ENCODE data around the gene FAT1. TPM values are rescaled to one million over a fixed set of nuclear protein-coding genes. Genes with fewer than 3 reads are reported as not detected.
A peak's percentile ranks its signal among the peaks of the same experiment; 100 is the strongest.

FAT1 gene
- total RNA-seq, 4 donors from 2014 or later = 321 to 477 (median 380) TPM

- H3K27ac ChIP-seq = no peak overlapping the region
- intact Hi-C loops (cut with DNase I; ENCODE audit: low total_unique reads) = no loop called here
Observed at GRCh38 chr4:186545436-186545835, 178.2 kb downstream of the FAT1 start.

GRCh38 chr4:186543206-186543605, 180.4 kb downstream of the FAT1 start:
- Histone ChIP-seq H3K9me3 (no peaks in the 10 kb centered on the region), H3K4me1 (no peaks in the 10 kb centered on the region), H3K27me3 (no peaks in the 10 kb centered on the region), H3K36me3 (no peaks in the 10 kb centered on the region), H3K4me3 (no peak overlapping the region), H3K27ac (no peak overlapping the region)
- TF ChIP-seq CTCF (IDR thresholded peaks at IDR 0.05) (no peak), POLR2A (IDR thresholded peaks at IDR 0.05) (no peak), EP300 (IDR thresholded peaks at IDR 0.05; ENCODE audit: low read depth) (no peak), POLR2AphosphoS5 (IDR thresholded peaks at IDR 0.05) (no peak)
- intact Hi-C loops (cut with DNase I; ENCODE audit: low total_unique reads) = no loop called here
- DNase-seq = no peak
- 95 to 100% methylated on average over 2 of the region's 2 CpGs for WGBS, 2 donors (ENCODE audit: low coverage in 1 of 2)
- in situ Hi-C loops (cut with MboI; ENCODE audit: low pct_ligation_motif_present in 1 of 4, low pct_unique_long_range_greater_than_20kb in 1 of 4, low sequenced_read_pairs in 3 of 4) = no loop called here

More at GRCh38 chr4:186545436-186545835, 178.2 kb downstream of the FAT1 start:
- Histone ChIP-seq H3K27me3 (no peaks in the 10 kb centered on the region), H3K36me3 (no peaks in the 10 kb centered on the region), H3K4me3 (no peak overlapping the region), H3K4me1 (no peaks in the 10 kb centered on the region), H3K9me3 (no peaks in the 10 kb centered on the region)
- in situ Hi-C loops (cut with MboI; ENCODE audit: low pct_ligation_motif_present in 1 of 4, low pct_unique_long_range_greater_than_20kb in 1 of 4, low sequenced_read_pairs in 3 of 4) = no loop called here
- TF ChIP-seq CTCF (IDR thresholded peaks at IDR 0.05) = no peak
- no peak for DNase-seq
- 78 to 83% methylated on average over 7 of the region's 7 CpGs for WGBS, 2 donors (ENCODE audit: low coverage in 1 of 2)

GRCh38 chr4:186541801-186542200, 181.9 kb downstream of the FAT1 start:
- H3K4me1 ChIP-seq = no peaks in the 10 kb centered on the region
- WGBS, 2 donors (ENCODE audit: low coverage in 1 of 2) = 87 to 100% methylated on average over 1 to 4 of the region's 4 CpGs
- TF ChIP-seq CTCF (IDR thresholded peaks at IDR 0.05) = no peak
- no peak for TF ChIP-seq POLR2AphosphoS5 (IDR thresholded peaks at IDR 0.05)
- no peak for TF ChIP-seq EP300 (IDR thresholded peaks at IDR 0.05; ENCODE audit: low read depth)
- TF ChIP-seq POLR2A (IDR thresholded peaks at IDR 0.05) = no peak
- H3K4me3 ChIP-seq = no peak overlapping the region
- DNase-seq = no peak
- H3K27me3 ChIP-seq = no peaks in the 10 kb centered on the region
- in situ Hi-C loops (cut with MboI; ENCODE audit: low pct_ligation_motif_present in 1 of 4, low pct_unique_long_range_greater_than_20kb in 1 of 4, low sequenced_read_pairs in 3 of 4) = no loop called here
- no peaks in the 10 kb centered on the region for H3K9me3 ChIP-seq
- intact Hi-C loops (cut with DNase I; ENCODE audit: low total_unique reads) = no loop called here
- no peak overlapping the region for H3K27ac ChIP-seq
- no peaks in the 10 kb centered on the region for H3K36me3 ChIP-seq

- 71 to 93% methylated on average over 10 to 19 of the region's 19 CpGs for WGBS, 2 donors (ENCODE audit: low coverage in 1 of 2)
- no peaks in the 10 kb centered on the region for H3K36me3 ChIP-seq
- TF ChIP-seq POLR2A (IDR thresholded peaks at IDR 0.05) (no peak), POLR2AphosphoS5 (IDR thresholded peaks at IDR 0.05) (no peak), EP300 (IDR thresholded peaks at IDR 0.05; ENCODE audit: low read depth) (no peak), CTCF (IDR thresholded peaks at IDR 0.05) (no peak)
- H3K27me3 ChIP-seq = no peaks in the 10 kb centered on the region
- H3K4me1 ChIP-seq = no peaks in the 10 kb centered on the region
- H3K9me3 ChIP-seq = no peaks in the 10 kb centered on the region
- peak overlapping the region in 1 of 4 donors; percentile 36 for H3K27ac ChIP-seq
- in situ Hi-C loops (cut with MboI; ENCODE audit: low pct_ligation_motif_present in 1 of 4, low pct_unique_long_range_greater_than_20kb in 1 of 4, low sequenced_read_pairs in 3 of 4) = no loop called here
- no peak overlapping the region for H3K4me3 ChIP-seq
- intact Hi-C loops (cut with DNase I; ENCODE audit: low total_unique reads) = no loop called here
- no peak for DNase-seq
Observed at GRCh38 chr4:186537843-186538521, 185.7 kb downstream of the FAT1 start.

Other genes with a start within 250 kb of the FAT1 start
- gene MTNR1A, start 168.3 kb downstream of the FAT1 start, total RNA-seq = 1 to 10 TPM in 2 of 4 donors, not detected in 2; 7.0 TPM